IPS-18a (cell line): ENCODE results near the gene SHC4.
A peak's percentile ranks its signal among the peaks of the same experiment; 100 is the strongest.

Source experiments
- H3K27ac ChIP-seq: one replicate; pipeline ENCODE4 v1.5.1; 2013; ENCODE audit warnings: low read length
- H3K27me3 ChIP-seq: one replicate; pipeline ENCODE4 v1.6.1; 2013; ENCODE audit warnings: mild to moderate bottlenecking, low read length; ENCODE audit not compliant: control insufficient read depth, insufficient read depth
- H3K36me3 ChIP-seq: one replicate; pipeline ENCODE4 v1.6.1; 2013; ENCODE audit warnings: low read depth, low read length; ENCODE audit not compliant: control insufficient read depth
- H3K4me1 ChIP-seq: one replicate; pipeline ENCODE4 v1.6.1; 2013; ENCODE audit warnings: low read depth, low read length; ENCODE audit not compliant: control insufficient read depth
- H3K4me3 ChIP-seq: one replicate; pipeline ENCODE4 v1.5.1; 2013; ENCODE audit warnings: low read length
- H3K9ac ChIP-seq: one replicate; pipeline ENCODE4 v1.6.1; 2013; ENCODE audit warnings: mild to moderate bottlenecking, low read length, moderate library complexity
- H3K9me3 ChIP-seq: one replicate; pipeline ENCODE4 v1.6.1; 2013; ENCODE audit warnings: low read depth, low read length; ENCODE audit not compliant: control insufficient read depth

Gene SHC4

GRCh38 chr15:48828906-48829305, 134.8 kb downstream of the SHC4 start:
- Histone ChIP-seq H3K9me3 (no peaks in the 10 kb centered on the region), H3K9ac (no peak overlapping the region), H3K4me1 (no peaks in the 10 kb centered on the region), H3K27ac (no peak overlapping the region), H3K36me3 (no peaks in the 10 kb centered on the region), H3K4me3 (no peak overlapping the region), H3K27me3 (no peaks in the 10 kb centered on the region)

GRCh38 chr15:48828471-48828870, 135.2 kb downstream of the SHC4 start:
- no peak overlapping the region for H3K27ac ChIP-seq
- H3K4me3 ChIP-seq: no peak overlapping the region
- no peaks in the 10 kb centered on the region for H3K27me3 ChIP-seq
- no peaks in the 10 kb centered on the region for H3K4me1 ChIP-seq
- H3K9me3 ChIP-seq: no peaks in the 10 kb centered on the region
- H3K36me3 ChIP-seq: no peaks in the 10 kb centered on the region
- no peak overlapping the region for H3K9ac ChIP-seq

- no peak overlapping the region for H3K27ac ChIP-seq
- no peaks in the 10 kb centered on the region for H3K27me3 ChIP-seq
- H3K4me1 ChIP-seq: peaks cover 6% of the 10 kb centered on the region
- H3K4me3 ChIP-seq: no peak overlapping the region
- H3K9me3 ChIP-seq: no peaks in the 10 kb centered on the region
- H3K36me3 ChIP-seq: no peaks in the 10 kb centered on the region
- H3K9ac ChIP-seq: no peak overlapping the region
These were observed 138.6 kb downstream of the SHC4 start for GRCh38 chr15:48825075-48825474.

GRCh38 chr15:48823706-48824105, 140.0 kb downstream of the SHC4 start:
- no peak overlapping the region for H3K9ac ChIP-seq
- H3K36me3 ChIP-seq: no peaks in the 10 kb centered on the region
- H3K27ac ChIP-seq: no peak overlapping the region
- no peak overlapping the region for H3K4me3 ChIP-seq
- no peaks in the 10 kb centered on the region for H3K27me3 ChIP-seq
- peaks cover 6% of the 10 kb centered on the region for H3K4me1 ChIP-seq
- H3K9me3 ChIP-seq: no peaks in the 10 kb centered on the region

GRCh38 chr15:48823237-48823636, 140.5 kb downstream of the SHC4 start:
- no peaks in the 10 kb centered on the region for H3K9me3 ChIP-seq

GRCh38 chr15:48814286-48814685, 149.4 kb downstream of the SHC4 start:
- Histone ChIP-seq H3K9me3 (no peaks in the 10 kb centered on the region), H3K4me1 (peaks cover 5% of the 10 kb centered on the region), H3K4me3 (no peak overlapping the region), H3K27me3 (no peaks in the 10 kb centered on the region), H3K36me3 (no peaks in the 10 kb centered on the region), H3K9ac (no peak overlapping the region), H3K27ac (no peak overlapping the region)

More at GRCh38 chr15:48823237-48823636, 140.5 kb downstream of the SHC4 start:
- no peak overlapping the region for H3K9ac ChIP-seq
- peaks cover 6% of the 10 kb centered on the region for H3K4me1 ChIP-seq
- H3K4me3 ChIP-seq: no peak overlapping the region
- H3K27me3 ChIP-seq: no peaks in the 10 kb centered on the region
- no peaks in the 10 kb centered on the region for H3K36me3 ChIP-seq
- no peak overlapping the region for H3K27ac ChIP-seq

- no peaks in the 10 kb centered on the region for H3K36me3 ChIP-seq
- peak overlapping the region; percentile 51 for H3K9ac ChIP-seq
- no peak overlapping the region for H3K27ac ChIP-seq
- H3K4me3 ChIP-seq: peak overlapping the region; percentile 73
- H3K4me1 ChIP-seq: peaks cover 11% of the 10 kb centered on the region
- H3K9me3 ChIP-seq: no peaks in the 10 kb centered on the region
- H3K27me3 ChIP-seq: no peaks in the 10 kb centered on the region
These were observed 152.3 kb downstream of the SHC4 start for GRCh38 chr15:48811325-48811958.

- Histone ChIP-seq H3K4me3 (peak within 1 kb of the TSS; percentile 94), H3K36me3 (no peaks in the 10 kb centered on the region), H3K27ac (peak within 1 kb of the TSS; percentile 69), H3K9me3 (no peaks in the 10 kb centered on the region), H3K27me3 (no peaks in the 10 kb centered on the region), H3K4me1 (peaks cover 17% of the 10 kb centered on the region), H3K9ac (peak within 1 kb of the TSS; percentile 90)
These were observed 153.1 kb downstream of the SHC4 start, which contains the start of gene CEP152 for GRCh38 chr15:48810414-48811324. TSS of gene CEP152 (minus strand) at chr15:48811069. CDS start at chr15:48805649, 5,420 bp downstream.

GRCh38 chr15:48806151-48806550, 157.6 kb downstream of the SHC4 start:
- Histone ChIP-seq H3K27me3 (no peaks in the 10 kb centered on the region), H3K4me1 (peaks cover 17% of the 10 kb centered on the region), H3K36me3 (no peaks in the 10 kb centered on the region), H3K9ac (no peak overlapping the region), H3K4me3 (no peak overlapping the region), H3K27ac (no peak overlapping the region), H3K9me3 (no peaks in the 10 kb centered on the region)

GRCh38 chr15:48805591-48805990, 158.1 kb downstream of the SHC4 start:
- Histone ChIP-seq H3K4me3 (no peak overlapping the region), H3K27ac (no peak overlapping the region), H3K27me3 (no peaks in the 10 kb centered on the region), H3K9me3 (no peaks in the 10 kb centered on the region), H3K9ac (no peak overlapping the region), H3K36me3 (no peaks in the 10 kb centered on the region), H3K4me1 (peaks cover 17% of the 10 kb centered on the region)

- no peaks in the 10 kb centered on the region for H3K27me3 ChIP-seq
- no peaks in the 10 kb centered on the region for H3K36me3 ChIP-seq
- H3K9ac ChIP-seq: no peak overlapping the region
- peaks cover 13% of the 10 kb centered on the region for H3K4me1 ChIP-seq
- H3K9me3 ChIP-seq: no peaks in the 10 kb centered on the region
- H3K4me3 ChIP-seq: no peak overlapping the region
- no peak overlapping the region for H3K27ac ChIP-seq
These were observed 159.8 kb downstream of the SHC4 start for GRCh38 chr15:48803877-48804276.
